Central memory CD8-positive, alpha-beta T cell (primary cell): Measurements from ENCODE around the gene AFMID.

ENCODE experiments used
- ATAC-seq: fragments of 150-1000 bp; cut with Tn5 transposase; replicated peaks from 2 replicates; pipeline ENCODE4 v1.10.0; 2022; ENCODE audit warnings: mild to moderate bottlenecking, moderate FRiP score, moderate number of reproducible peaks; ENCODE audit not compliant: poor library complexity, severe bottlenecking; ENCODE audit errors: extremely low read depth
- DNase-seq, 2 donors: peaks; one replicate each; pipeline ENCODE4 v3.0.0; 2021; ENCODE audit warnings: low spot score in 2 of 2
- H3K27ac Mint-ChIP-seq: one replicate; pipeline ENCODE4 v1.8.0; 2022; ENCODE audit warnings: low read depth, mild to moderate bottlenecking, moderate library complexity, mixed read lengths
- H3K27me3 Mint-ChIP-seq: one replicate; pipeline ENCODE4 v1.8.0; 2022; ENCODE audit warnings: mixed read lengths
- H3K36me3 Mint-ChIP-seq: one replicate; pipeline ENCODE4 v1.8.0; 2022; ENCODE audit warnings: mild to moderate bottlenecking, moderate library complexity, mixed read lengths; ENCODE audit not compliant: insufficient read depth
- H3K4me1 Mint-ChIP-seq: one replicate; pipeline ENCODE4 v1.8.0; 2022; ENCODE audit warnings: mixed read lengths
- H3K4me3 Mint-ChIP-seq: one replicate; pipeline ENCODE4 v1.8.0; 2022; ENCODE audit warnings: mild to moderate bottlenecking, moderate library complexity, mixed read lengths
- H3K9me3 Mint-ChIP-seq: one replicate; pipeline ENCODE4 v1.8.0; 2022; ENCODE audit warnings: mixed read lengths

AFMID gene

GRCh38 chr17:78225088-78225865 is 38.1 kb downstream of the AFMID start:
- ATAC-seq, result no peak
- H3K36me3 Mint-ChIP-seq, result peaks cover 5% of the 10 kb centered on the region
- peaks cover 3% of the 10 kb centered on the region for H3K27me3 Mint-ChIP-seq
- H3K4me3 Mint-ChIP-seq, result no peak overlapping the region
- no peaks in the 10 kb centered on the region for H3K9me3 Mint-ChIP-seq
- H3K27ac Mint-ChIP-seq, result no peak overlapping the region
- H3K4me1 Mint-ChIP-seq, result no peaks in the 10 kb centered on the region
- no peak for DNase-seq

GRCh38 chr17:78226055-78226758 is 39.0 kb downstream of the AFMID start:
- peaks cover 5% of the 10 kb centered on the region for H3K36me3 Mint-ChIP-seq
- H3K27ac Mint-ChIP-seq, result no peak overlapping the region
- ATAC-seq (no peak), DNase-seq (no peak)
- H3K4me1 Mint-ChIP-seq, result no peaks in the 10 kb centered on the region
- peaks cover 12% of the 10 kb centered on the region for H3K27me3 Mint-ChIP-seq
- no peak overlapping the region for H3K4me3 Mint-ChIP-seq
- H3K9me3 Mint-ChIP-seq, result no peaks in the 10 kb centered on the region

- Mint-ChIP-seq H3K4me3 (no peak overlapping the region), H3K27ac (no peak overlapping the region)
- DNase-seq, result no peak
These were observed 39.7 kb downstream of the AFMID start for GRCh38 chr17:78226759-78227454.

GRCh38 chr17:78227455-78227916 is 40.3 kb downstream of the AFMID start:
- ATAC-seq (no peak), DNase-seq (no peak)
- H3K4me1 Mint-ChIP-seq, result no peaks in the 10 kb centered on the region
- no peak overlapping the region for H3K27ac Mint-ChIP-seq
- H3K9me3 Mint-ChIP-seq, result no peaks in the 10 kb centered on the region
- peaks cover 25% of the 10 kb centered on the region for H3K27me3 Mint-ChIP-seq
- no peak overlapping the region for H3K4me3 Mint-ChIP-seq
- H3K36me3 Mint-ChIP-seq, result peaks cover 4% of the 10 kb centered on the region

More at GRCh38 chr17:78226759-78227454, 39.7 kb downstream of the AFMID start:
- peaks cover 19% of the 10 kb centered on the region for H3K27me3 Mint-ChIP-seq
- peaks cover 4% of the 10 kb centered on the region for H3K36me3 Mint-ChIP-seq
- no peak for ATAC-seq
- H3K9me3 Mint-ChIP-seq, result no peaks in the 10 kb centered on the region
- no peaks in the 10 kb centered on the region for H3K4me1 Mint-ChIP-seq

GRCh38 chr17:78228176-78228575 is 41.0 kb downstream of the AFMID start:
- Mint-ChIP-seq H3K27ac (no peak overlapping the region), H3K4me1 (no peaks in the 10 kb centered on the region), H3K36me3 (peaks cover 2% of the 10 kb centered on the region), H3K4me3 (no peak overlapping the region), H3K9me3 (no peaks in the 10 kb centered on the region), H3K27me3 (peaks cover 32% of the 10 kb centered on the region)
- DNase-seq (no peak), ATAC-seq (no peak)

GRCh38 chr17:78230252-78230962 is 43.2 kb downstream of the AFMID start:
- Mint-ChIP-seq H3K27me3 (peaks cover 33% of the 10 kb centered on the region), H3K4me3 (no peak overlapping the region), H3K36me3 (peaks cover 2% of the 10 kb centered on the region), H3K4me1 (no peaks in the 10 kb centered on the region), H3K27ac (no peak overlapping the region), H3K9me3 (no peaks in the 10 kb centered on the region)
- ATAC-seq (no peak), DNase-seq (no peak)

GRCh38 chr17:78230996-78231935 is 44.1 kb downstream of the AFMID start, which contains the start of gene TMEM235:
Gene TMEM235, plus strand, starts transcription at chr17:78231631. Its CDS starts 393 bp downstream, at chr17:78232024.
- peaks cover 33% of the 10 kb centered on the region for H3K27me3 Mint-ChIP-seq

GRCh38 chr17:78231991-78232858 is 45.1 kb downstream of the AFMID start:
- H3K4me3 Mint-ChIP-seq, result no peak overlapping the region
- H3K27me3 Mint-ChIP-seq, result peaks cover 33% of the 10 kb centered on the region
- no peaks in the 10 kb centered on the region for H3K9me3 Mint-ChIP-seq
- no peak overlapping the region for H3K27ac Mint-ChIP-seq
- no peaks in the 10 kb centered on the region for H3K4me1 Mint-ChIP-seq
- DNase-seq, result no peak
- ATAC-seq, result peak; percentile 52
- H3K36me3 Mint-ChIP-seq, result no peaks in the 10 kb centered on the region

More at GRCh38 chr17:78230996-78231935, 44.1 kb downstream of the AFMID start, which contains the start of gene TMEM235:
- no peak for ATAC-seq
- Mint-ChIP-seq H3K4me1 (no peaks in the 10 kb centered on the region), H3K27ac (no peak within 1 kb of the TSS), H3K36me3 (peaks cover under 1% of the 10 kb centered on the region), H3K4me3 (no peak within 1 kb of the TSS), H3K9me3 (no peaks in the 10 kb centered on the region)
- DNase-seq, result no peak

GRCh38 chr17:78232859-78233173 is 45.7 kb downstream of the AFMID start:
- Mint-ChIP-seq H3K27me3 (peaks cover 33% of the 10 kb centered on the region), H3K36me3 (no peaks in the 10 kb centered on the region), H3K4me3 (no peak overlapping the region), H3K9me3 (no peaks in the 10 kb centered on the region), H3K4me1 (no peaks in the 10 kb centered on the region), H3K27ac (no peak overlapping the region)
- DNase-seq (no peak), ATAC-seq (no peak)

GRCh38 chr17:78233678-78234077 is 46.5 kb downstream of the AFMID start:
- no peaks in the 10 kb centered on the region for H3K9me3 Mint-ChIP-seq
- H3K27me3 Mint-ChIP-seq, result peaks cover 33% of the 10 kb centered on the region
- no peak for ATAC-seq

More at GRCh38 chr17:78233678-78234077, 46.5 kb downstream of the AFMID start:
- DNase-seq, result no peak
- no peaks in the 10 kb centered on the region for H3K4me1 Mint-ChIP-seq
- no peak overlapping the region for H3K27ac Mint-ChIP-seq
- no peaks in the 10 kb centered on the region for H3K36me3 Mint-ChIP-seq
- H3K4me3 Mint-ChIP-seq, result no peak overlapping the region
